HCEC 1CT (cell line): ENCODE results near the gene USP35.
A peak's percentile ranks its signal among the peaks of the same experiment; 100 is the strongest.
"Not testable (repeated sequence)": the region's sequence is repeated elsewhere in the genome, so short reads cannot be mapped to it uniquely, and the experiment has no call there.

Experiments
- DNase-seq: peaks from one replicate; pipeline ENCODE4 v3.0.0-alpha.2; 2017

USP35 gene

DNA sequence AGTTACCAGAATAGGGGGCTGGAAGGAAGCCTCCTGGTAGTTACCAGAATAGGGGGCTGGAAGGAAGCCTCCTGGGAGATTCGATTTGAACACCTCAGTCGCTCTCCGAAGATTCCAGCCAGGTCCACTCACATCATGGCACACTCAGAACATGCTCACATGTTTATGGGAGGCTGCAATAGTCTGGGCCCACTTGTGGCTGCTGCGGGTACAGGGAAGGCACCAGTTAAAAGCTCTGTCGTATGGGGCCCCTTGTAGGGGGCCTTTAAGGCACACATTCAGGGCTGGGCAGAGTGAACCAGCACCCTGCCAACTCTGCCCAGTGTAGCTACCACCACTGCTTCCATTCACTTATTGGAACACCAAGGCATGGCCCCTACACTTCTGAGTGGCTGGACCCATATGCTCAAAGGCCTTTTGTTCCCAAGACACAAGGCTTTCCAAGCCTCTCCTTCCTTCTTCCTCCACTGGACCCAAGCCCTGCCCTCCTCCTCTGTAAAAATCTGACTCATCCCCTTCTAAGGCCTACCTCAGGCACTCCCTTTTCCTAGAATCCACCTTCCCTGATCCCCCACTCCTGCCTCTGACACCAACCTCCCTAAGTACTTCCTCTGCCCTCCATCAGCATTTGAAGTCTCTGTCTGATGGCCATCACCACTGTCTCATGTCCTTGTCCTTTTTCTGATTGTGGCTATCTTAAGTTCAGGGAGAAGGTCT, 28.0 kb downstream of the USP35 start:
- DNase-seq: peak; percentile 8

DNA sequence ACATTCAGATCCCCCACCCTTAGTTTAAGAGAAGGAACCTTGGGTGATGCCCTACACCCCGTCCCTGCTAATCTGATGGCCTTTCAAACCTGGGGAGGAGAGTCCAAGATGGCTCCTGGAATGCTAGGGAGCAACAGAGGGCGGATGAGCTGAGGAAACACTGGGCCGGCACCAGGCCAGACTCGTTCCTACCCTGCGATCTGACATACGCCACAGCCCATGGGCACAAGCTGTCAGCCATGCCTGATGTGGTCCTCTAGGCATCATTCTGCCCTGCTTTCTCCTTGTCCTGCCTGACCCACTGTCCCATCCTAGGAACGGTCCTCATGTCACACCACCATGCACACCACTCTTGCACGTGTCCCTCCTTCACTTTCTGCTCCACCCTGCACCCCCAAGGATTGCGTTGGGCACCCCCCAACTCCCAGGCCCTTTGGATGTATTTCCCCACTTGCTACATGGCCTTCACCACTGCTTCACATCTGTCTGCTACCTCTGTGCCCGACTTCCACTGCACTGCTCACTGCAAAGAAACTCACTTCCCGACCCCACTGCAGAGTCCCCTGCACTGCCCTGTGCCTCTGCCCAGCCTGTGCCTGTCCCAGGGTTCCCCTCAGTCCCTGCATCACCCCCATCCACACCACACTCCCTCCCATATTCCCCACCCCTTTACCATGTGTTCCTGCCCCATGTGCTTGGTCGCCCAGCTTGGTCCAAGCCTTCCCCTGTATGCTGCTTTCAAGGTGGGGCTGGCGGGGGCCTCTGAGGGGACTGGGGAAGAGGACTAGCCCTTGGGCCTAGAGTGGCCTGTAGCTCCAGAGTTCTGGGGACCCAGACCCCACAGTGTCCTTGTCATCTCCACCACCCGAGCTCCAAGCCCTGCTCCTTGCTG, 29.2 kb downstream of the USP35 start:
- no peak for DNase-seq

DNA sequence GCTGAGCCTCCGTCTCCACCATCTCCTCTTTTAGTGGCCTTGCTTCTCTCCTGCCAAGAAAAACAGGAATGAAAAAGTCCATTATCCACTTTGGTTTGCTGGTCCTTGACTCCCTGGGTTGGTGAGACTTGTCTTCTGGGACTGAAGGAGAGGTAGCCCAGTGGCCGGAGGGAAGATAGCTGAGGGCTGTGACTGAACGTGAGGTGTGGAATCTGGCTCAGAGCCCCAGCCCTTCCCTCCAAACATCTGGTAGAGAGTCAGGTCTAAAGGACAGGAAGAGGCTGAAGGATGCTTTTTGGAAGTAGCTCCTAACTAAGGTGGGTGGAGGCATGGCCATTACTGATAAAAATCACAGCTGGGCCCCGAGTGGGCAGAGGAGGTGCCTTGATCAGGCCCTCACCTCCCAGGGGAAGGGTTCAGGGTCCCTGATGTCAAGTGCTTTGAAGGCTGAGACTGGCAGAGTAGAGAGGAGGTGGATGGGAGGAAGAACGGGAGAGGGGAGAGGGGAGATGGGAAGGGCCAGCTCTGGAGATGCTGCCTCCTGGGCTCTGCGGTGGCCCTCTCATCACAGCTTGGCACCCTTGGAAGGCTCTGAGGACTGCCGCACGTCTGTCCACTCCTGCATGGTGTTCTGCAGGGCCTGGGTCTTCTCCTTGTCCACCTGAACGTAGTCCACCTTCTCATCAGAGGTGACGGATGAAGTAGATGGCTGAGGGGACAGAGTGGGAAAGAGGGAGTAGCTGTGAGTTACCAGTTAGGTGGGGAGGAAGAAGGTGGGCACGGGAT, 30.2 kb downstream of the USP35 start:
- DNase-seq: no peak

DNA sequence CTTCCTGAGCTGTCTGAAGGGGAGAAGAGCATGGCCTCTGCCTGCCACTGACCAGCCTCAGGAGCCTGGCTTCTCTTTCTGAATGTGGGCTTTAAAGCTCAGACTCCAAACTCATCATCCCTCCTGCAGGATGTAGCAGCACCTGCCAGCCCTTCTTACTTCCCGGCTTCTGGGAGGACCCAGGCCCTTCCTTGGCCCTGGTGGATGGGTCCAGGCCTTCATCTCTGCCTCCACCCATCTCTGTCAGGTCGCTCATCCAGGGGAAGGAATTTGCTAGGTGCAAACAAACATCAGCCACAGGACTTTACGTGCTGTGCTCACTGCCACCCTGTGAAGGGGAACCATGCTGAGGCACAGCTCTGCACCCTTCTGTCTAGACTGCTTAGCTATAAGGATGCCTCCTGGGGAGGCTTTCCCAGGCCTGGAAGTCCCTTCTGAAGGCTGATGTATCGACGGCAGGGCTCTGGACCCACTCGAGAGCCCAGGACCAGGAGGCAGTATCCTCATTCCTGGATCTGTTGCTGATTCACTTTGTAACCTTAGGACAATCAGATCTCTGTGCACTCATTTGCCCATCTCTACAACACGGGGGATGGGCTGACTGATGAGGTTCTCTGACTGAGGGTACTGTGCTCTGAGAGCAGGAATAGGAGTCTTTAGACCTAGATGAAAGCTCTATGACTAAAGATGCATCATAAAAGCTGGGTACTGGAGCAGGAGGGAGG, 30.9 kb downstream of the USP35 start:
- no peak for DNase-seq

DNA sequence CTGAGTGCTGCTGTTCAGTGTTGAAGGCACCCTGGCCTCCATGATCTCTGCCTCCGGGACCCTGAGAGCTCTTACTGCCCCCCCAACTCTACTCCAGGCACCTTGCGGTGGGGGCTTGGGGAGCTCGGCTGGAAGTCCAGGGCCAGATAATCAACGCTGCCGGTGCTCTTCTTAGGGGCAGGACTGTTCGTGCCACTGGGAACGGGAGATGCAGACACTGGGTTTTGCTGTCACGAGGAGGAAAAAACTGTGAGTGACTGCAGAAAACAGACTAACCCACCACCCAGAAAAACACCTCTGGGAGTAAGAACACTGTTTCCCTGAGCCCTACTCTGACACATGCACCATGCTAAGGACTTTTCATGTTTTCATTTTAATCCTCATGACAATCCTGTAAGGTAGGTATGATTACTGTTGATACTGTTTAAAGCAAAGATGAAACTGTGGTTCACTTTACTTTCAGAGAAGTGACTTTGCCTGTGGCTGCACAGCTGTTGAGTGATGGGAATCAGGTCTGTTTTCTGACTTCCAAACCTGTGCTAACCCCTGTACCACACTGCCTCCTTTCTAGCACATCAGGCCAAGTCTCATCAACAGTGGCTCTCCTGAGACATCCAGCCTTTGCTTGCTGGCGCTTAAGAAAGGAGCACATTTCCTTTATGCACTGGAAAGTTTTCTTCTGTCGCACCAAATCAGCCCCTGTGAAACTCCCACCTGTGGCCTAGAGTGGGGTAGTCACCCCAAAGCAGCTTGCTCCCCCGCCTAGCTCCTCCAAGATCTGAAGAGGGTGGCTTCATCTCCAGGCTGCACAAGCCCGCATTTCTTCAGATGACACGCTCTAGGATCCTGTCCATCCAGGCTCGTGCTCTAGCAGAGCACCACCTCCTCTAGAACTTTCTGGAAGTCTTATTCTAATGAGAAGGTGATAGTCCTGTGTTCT, 31.8 kb downstream of the USP35 start:
- DNase-seq: no peak

DNA sequence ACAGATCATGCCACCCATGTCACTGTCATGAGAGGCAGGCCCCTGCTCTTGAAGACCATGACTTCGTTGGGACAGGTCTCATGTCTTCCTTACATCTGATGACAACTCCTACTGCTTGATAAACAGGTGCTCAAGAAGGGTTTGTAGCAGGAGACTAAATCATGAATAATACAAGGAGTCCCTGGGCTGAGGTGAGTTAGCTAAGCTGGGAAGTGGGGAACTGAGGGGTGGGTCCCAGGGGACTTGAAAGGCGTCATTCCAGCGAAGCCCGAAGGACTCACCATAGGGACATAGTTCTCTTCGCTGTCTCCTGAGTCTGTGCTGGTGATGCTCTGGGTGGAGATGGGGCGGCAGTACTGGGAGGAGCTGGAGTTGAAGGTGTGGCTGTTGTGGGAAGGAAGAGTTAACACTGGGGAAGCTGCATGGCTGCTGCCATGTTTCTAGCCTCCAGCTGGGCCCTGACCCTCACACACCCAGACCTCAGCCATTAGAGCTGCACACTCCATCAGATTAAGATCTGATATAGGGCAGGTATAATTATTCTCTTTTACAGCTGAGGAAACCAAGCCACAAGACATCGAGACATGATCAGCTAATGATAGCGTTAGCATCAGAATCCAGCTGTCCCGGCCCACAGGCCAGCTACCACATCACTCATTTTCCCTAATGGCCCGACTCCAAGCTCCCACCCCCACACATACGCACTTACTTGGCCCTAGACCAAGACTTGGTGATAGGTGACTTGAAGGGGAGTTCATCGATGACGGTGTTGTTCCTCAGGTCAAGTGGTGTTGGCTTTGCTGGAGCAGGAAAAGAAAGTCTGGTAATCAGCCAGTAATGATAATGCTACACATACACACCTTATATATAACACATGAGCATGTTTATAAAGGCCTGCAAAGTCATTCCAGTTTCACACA, 32.9 kb downstream of the USP35 start:
- DNase-seq: no peak

DNA sequence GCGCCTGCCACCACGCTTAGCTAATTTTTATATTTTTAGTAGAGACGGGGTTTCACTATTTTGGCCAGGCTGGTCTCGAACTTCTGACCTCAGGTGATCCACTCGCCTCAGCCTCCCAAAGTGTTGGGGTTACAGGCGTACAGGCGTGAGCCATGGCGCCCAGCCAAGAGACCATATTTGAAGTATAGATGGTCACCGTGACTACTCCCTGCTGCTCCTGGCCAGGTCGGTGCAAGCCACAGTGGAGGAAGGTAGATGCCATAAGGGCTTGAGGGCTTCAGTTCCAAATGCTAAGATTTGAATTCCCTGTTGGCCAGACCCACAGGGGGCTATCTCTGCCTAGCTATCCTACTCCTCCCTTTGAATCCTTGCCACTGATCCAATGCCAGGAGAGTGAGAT, 34.0 kb downstream of the USP35 start:
- not testable (repeated sequence) for DNase-seq

DNA sequence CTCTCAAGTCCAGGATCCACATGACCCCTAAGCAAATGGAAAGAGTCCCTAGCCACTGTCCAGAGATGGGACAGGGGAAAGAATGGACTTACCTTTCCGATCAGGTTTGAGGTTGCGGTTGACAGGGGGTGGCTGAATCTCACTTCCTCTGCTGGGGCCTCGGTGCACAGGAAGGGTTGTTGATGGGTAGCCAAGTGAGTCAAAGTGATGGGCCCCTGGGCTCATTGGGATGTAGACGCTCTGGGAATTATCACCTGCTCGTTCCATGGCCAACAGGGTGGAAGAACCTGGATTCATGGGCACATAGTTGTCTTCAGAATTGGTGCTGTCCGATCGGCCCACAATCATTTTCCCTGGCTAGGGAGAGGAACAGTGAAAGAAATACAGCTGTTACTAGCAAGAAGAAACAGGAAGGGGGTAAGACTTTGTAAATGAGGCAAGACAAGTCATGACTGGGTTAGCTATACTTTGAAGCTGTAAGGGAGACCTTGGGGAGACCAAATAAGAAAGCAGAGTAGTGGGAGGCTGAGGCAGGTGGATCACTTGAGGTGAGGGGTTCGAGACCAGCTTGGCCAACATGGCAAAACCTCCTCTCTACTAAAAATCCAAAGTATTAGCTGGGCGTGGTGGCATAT, 34.7 kb downstream of the USP35 start:
- DNase-seq: no peak

DNA sequence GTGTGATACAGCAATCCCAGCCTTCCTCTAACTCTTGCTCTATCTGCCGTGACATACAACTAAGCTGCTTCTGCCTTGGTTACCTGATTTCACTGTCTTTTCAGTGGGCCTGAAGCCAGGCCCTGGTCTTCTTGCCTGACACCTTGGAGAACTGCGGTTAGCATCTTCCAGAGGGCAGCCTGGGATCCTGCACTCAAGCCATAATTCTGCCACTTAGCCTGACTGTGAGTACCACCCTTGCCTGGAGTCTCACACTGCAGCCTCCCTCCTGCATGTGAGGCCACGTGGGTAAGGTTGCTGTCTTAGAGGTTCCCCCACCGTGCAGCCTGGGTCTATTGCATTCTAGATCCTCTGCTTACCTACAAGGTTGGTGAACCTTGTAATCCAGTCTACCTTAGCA, 35.8 kb downstream of the USP35 start:
- DNase-seq: no peak

DNA sequence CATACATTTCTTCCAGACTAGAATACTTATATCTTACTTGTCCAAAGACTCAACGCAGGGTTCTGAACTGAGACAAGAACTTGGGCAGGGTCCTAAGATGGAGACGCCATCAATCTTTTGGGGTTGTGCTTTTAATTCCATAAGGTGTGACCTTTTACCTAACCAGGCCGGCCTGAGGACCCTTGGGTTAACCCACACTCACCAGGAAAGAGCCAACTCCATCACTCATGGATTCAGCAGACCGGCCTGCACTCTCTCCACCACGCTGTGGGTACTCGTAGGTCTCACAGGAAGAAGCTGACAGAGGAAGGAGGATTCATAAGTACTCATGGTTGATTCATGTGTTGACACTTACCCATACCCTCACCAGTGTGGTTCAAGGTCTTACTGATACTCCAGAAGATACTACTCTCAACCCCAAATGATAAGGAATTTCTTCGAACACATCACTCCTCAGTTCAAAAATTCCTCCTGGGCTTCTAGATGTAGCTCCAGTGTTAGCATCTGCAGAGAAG, 36.2 kb downstream of the USP35 start:
- no peak for DNase-seq

DNA sequence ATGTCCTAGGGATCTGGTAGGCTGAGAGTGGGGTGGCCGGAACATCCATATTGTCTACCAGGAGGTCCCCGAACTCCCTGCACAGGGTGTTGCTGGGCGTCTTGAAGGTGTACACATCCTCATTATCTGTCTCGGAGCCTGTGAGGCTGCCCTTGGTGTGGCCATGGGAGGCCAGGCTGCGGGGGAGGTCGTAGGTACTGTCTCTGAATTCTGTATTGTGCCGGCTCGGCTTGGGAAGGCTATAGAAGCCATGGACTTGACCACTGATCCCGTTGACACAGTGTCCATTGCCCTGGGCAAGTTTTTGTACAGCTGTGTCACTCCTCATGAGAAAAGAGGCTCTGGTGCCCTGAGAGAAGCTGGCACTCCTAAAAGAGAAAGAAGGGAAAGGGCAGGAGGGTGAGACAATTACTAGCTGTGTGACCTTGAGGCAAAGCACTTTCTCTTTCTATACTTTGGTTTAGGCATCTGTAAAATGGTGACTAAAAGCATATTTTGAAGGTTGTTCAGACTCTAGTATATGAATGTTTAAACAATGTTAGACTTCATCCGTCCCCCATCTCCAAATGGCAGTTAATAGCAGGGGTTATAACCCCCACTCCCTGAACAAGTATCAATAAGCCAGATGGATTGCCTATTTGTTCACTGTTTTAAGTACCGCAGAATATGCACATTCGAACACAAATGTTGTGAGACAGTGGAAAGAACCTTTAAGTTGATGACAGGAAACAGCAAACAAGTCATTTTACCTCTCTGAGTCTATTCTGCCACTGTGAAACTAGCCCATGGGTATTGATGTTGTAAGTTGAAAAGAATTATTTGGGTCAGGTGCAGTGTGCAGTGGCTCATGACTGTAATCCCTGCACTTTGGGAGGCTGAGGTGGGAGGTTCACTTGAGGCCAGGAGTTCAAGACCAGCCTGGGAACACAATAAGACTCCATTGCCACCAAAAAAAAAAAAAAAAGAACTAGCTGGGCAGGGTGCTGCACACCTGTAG, 38.3 kb downstream of the USP35 start:
- no peak for DNase-seq

DNA sequence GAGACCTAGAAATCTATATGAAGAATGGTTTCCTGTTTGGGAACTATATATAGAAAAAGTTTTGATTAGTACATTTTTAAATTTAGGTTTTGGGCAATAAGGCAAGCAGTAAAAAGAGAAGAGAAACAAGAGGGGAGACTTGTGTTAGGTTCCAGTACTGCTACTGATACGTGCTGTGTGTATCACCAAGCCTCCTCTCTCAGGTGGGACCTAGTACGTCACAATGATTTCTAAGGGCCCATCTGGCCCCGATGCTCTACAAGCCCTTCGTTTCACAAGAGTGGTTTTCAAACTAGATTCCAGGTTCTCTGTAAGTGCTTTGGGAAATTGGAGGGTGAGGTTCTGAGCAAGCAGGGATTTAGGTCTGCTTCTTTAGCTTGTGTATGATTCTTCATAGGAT, 39.2 kb downstream of the USP35 start:
- no peak for DNase-seq

DNA sequence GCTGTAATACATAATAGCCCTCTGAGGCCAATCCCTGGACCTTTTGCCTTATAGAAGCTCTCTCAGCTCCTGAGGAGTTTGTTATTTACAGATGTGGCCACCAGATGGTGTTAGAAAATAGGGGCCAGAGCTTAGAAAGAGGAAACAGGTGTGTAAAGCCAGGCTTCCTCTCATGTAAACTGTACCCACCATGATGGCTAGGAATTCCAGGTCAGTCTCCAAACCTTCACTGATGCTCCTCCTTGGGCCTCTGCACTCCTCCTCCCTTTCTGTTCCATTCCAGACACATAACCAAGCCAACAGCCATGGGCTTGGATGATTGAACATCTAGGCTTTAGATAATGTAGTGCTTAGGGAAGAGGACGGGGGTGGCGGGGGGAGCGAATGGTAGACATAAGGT, 39.7 kb downstream of the USP35 start:
- peak; percentile 50 for DNase-seq

DNA sequence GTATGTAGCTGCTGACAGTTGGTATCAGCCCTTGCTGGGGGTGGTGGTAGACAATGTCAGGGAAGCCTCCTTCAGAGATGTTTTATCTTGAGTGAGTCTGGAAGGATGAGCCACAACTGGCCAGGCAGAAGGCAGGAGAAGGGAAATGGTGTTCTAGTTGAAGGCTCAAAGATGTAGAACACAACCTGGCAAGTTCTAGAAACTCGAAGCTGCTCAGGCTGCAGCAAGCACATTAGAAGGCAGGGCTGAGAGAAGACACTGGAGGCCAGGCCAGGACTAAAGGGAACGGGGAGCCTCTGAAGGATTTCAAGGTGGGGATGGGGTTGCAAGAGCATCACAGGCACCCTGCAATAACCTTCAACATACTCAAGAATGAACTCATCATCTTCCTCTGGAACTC, 40.4 kb downstream of the USP35 start:
- no peak for DNase-seq

DNA sequence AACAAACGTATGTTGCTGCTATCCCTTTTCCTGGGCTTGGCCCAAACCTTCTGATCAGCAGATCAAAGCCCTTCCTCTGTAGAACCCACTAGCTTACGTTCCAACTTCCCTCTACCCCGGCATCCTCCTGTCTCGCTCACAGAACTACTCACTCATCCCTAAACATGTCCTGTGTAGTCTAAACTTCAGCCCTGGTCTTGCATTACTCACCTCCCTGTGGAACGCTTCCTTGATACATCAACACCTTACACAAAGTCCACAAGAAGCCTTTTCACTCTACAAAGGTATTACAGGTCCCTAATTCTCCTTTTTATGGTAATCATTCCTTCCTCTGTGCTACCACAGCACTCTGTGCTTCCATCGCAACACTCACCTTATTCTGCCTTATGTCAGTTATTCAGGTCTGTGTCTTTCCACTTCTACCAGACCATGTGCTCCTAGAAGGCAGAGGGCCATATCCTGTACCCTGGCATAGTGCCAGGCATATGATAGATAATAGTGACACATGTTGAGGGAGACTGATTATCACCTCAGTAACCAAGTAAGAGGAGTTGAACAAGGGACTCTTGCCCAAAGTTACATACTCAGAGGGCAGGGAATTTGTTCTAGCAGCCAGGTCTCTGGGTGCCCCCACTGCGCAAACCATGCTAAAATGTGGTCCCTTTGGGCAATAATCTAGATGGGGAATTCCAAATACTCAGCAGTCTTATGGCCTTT, 41.6 kb downstream of the USP35 start:
- DNase-seq: no peak

DNA sequence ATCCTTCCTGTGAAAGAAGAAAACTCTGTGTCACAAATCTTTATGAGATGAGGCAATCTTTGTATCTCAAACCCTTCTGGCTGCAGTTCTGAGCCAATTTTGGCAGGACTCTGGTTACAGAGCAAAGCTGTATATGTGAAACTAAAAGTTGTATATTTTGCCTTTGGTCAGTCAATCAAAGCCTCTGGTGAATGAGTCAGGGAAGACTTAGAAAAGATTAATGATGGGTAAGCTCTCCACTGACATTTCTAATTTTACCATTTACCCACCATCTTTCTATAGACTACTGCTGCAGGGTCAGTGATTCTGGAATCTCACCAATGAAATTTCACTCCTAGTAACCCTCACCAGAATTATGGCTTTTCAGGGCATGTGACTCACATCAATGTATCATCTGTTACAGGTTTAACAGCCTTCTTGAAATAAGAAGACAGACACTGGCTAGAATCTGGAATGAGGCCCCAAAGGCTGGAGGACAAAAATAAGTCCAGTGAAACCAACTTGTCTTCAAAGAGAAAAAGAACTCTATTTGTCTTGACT, 43.3 kb downstream of the USP35 start:
- peak; percentile 49 for DNase-seq

DNA sequence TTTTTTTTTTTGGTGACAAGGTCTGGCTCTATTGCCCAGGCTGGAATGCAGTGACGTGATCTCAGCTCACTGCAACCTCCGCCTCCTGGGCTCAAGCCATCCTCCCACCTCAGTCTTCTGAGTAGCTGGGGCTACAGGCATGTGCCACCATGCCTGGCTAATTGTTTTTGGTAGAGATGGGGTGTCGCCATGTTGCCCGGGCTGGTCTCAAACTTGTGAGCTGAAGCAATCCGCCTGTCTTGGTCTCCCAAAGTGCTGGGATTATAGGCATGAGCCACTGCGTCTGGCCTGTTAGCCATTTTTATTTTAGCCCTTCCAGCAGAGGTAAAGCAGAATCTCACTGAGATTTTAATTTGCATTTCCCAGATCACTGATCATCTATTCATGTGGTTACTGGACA, 44.3 kb downstream of the USP35 start:
- DNase-seq: not testable (repeated sequence)
